Heart left ventricle (tissue), 16 donors: ENCODE measurements around the gene BCR. TPM values are rescaled to one million over a fixed set of nuclear protein-coding genes. Genes with fewer than 3 reads are reported as not detected.

Experiments
- ATAC-seq, 4 donors: fragments of 200-7000 bp; cut with Tn5 transposase; one replicate each; pipeline ENCODE4 v1.9.1; 2020 to 2022; ENCODE audit warnings: moderate library complexity in 4 of 4, mild to moderate bottlenecking in 3 of 4, moderate number of reproducible peaks in 1 of 4
- DNase-seq, 5 donors: peaks; one replicate each; pipeline ENCODE4 v3.0.0-alpha.2; 2020
- H3K27ac ChIP-seq, 12 donors: fragments of 200-600 bp; sonication (generic) in 4 of 12; one replicate each; pipeline versions ENCODE4 v1.5.0 to v1.8.0; 2016 to 2022; ENCODE audit warnings: mild to moderate bottlenecking in 2 of 12
- H3K27me3 ChIP-seq, 9 donors: fragments of 200-600 bp; sonication (generic) in 2 of 9; one replicate each; pipeline versions ENCODE4 v1.5.1 to v1.8.0; 2016 to 2022; ENCODE audit warnings: mild to moderate bottlenecking in 3 of 9
- H3K36me3 ChIP-seq, 9 donors: fragments of 200-600 bp; sonication (generic) in 2 of 9; one replicate each; pipeline versions ENCODE4 v1.5.0 to v1.8.0; 2018 to 2022; ENCODE audit warnings: mild to moderate bottlenecking in 2 of 9
- H3K4me1 ChIP-seq, 12 donors: fragments of 200-600 bp; sonication (generic) in 4 of 12; one replicate each; pipeline versions ENCODE4 v1.5.0 to v1.8.0; 2016 to 2022; ENCODE audit warnings: mild to moderate bottlenecking in 3 of 12
- H3K4me3 ChIP-seq, 12 donors: fragments of 200-600 bp; sonication (generic) in 4 of 12; one replicate each; pipeline versions ENCODE4 v1.5.0 to v1.8.0; 2017 to 2022; ENCODE audit warnings: mild to moderate bottlenecking in 9 of 12, moderate library complexity in 4 of 12
- H3K9me3 ChIP-seq, 12 donors: fragments of 200-600 bp; sonication (generic) in 4 of 12; one replicate each; pipeline versions ENCODE4 v1.5.0 to v1.8.0; 2016 to 2022; ENCODE audit warnings: mild to moderate bottlenecking in 1 of 12
- POLR2A ChIP-seq, 2 donors: fragments of 450-650 bp; IDR thresholded peaks; one replicate each; pipeline ENCODE4 v1.6.1; 2017; ENCODE audit warnings: antibody characterized with exemption in 2 of 2, mild to moderate bottlenecking in 2 of 2, moderate library complexity in 2 of 2
- WGBS, 4 donors: extraction: QIAGEN DNeasy Blood & Tissue Kit in 2 of 4; methylation state at CpG; one replicate each; pipeline versions ENCODE4 v1.1.5 to v1.1.7; 2013 to 2018; 5-methylcytosine and 5-hydroxymethylcytosine counted together
- intact Hi-C, 10 donors: fragments of 100-400 bp; cut with DNase I; formaldehyde crosslinking; loops; one replicate each; pipeline versions ENCODE4 v1.11.1 to v1.14.2; 2022
- polyA plus RNA-seq, 2 donors: library from polyadenylated mRNA; stranded (reverse); fragments of 200-250 nt; gene quantifications; one replicate each; pipeline ENCODE4 v1.2.3, GENCODE V29; 2013
- total RNA-seq, 9 donors: library from RNA; depleted of rRNA in 2 of 9; stranded (reverse); fragments of >200 nt in 2 of 9; fragmentation: NEBNext Ultra II Directional in 3 of 9; extraction: Animal tissue kit (Norgen Biotek cat#: 25700) in 3 of 9; gene quantifications; one replicate each; pipeline versions ENCODE4 v1.1.0 to v1.2.4, GENCODE V29; 2016 to 2023
- TF ChIP-seq, protein P1 (sequence below), 12 donors: fragments of 200-600 bp; sonication (generic) in 4 of 12; IDR thresholded peaks; one replicate each; pipeline versions ENCODE4 v1.5.0 to v1.8.0; 2018 to 2022; ENCODE audit warnings: antibody characterized with exemption in 12 of 12, mild to moderate bottlenecking in 5 of 12
- donor health status: ischemic (EF 13 %, LVEDD 7.1; RV severe dilation, severe dysfunction).
- donor health status: healthy with polysubstance abuse.
- donor health status: DM: no; HTN: yes; CAD: no.
- donor health status: DM: no; HTN: no; CAD: no.
- donor health status: ischemic (EF 25% LVEDD 6.9; RV normal size, moderate dysfunction).
- donor health status: ischemic (EF 25% LVEDD 5.7; RV mildly dilated, moderate dysfunction).
- donor health status: healthy.
- donor health status: DM: yes; HTN: yes; CAD: no.
- donor health status: ischemic (EF 35%, LVEDD 5.7; RV mildly dilated, moderate dysfunction).
- donor health status: nonischemic (EF 11% LVEDD 7.7; RV severe dilation, severe dysfunction).
- donor health status: DM: yes; HTN: yes; CAD: no.
- donor health status: PGD.
- donor health status: ischemic (EF 29% LVEDD 5.4; RV normal size, mild dysfunction).
- donor health status: nonischemic (EF 23%, LVEDD 6.1; RV moderate dilation, normal function).

BCR gene
- total and polyA plus RNA-seq, 11 donors, result 12.6 to 51.1 (median 28.7) TPM

DNA sequence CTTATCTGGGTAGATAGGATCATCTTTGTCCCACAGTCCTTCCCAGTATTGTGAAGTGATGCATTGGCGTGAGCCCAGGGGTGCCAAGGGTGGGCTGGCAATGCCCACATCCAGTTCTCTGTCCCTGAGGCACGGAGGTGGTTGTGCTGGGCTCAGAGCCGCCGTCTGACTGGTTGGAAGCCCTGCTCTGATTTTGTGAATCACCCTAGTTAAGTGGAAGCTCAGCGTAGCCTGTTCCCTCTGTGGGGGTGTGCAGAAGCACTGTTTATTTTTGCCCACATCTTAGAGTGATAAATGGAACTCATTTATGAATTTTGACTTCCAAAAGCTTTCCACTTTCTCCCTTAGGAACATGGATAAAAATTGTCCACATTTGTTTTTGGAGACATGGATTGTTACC, 13.6 kb downstream of the BCR start:
- intact Hi-C loops, result loop anchor here in 1 of 10 donors (10.0 kb wide), 1 partner anchor 491 kb away; no protein-coding TSS in a partner anchor
- H3K4me3 ChIP-seq, result no peak overlapping the region
- H3K4me1 ChIP-seq, result peaks cover 0 to 64% (median 18%) of the 10 kb centered on the region in 12 donors
- WGBS, 4 donors, result 71 to 92% (median 75%) methylated on average over 5 of the region's 5 CpGs
- H3K9me3 ChIP-seq, result no peaks in the 10 kb centered on the region
- no peak overlapping the region for H3K27ac ChIP-seq
- peak in 2 of 4 donors; percentile 13 to 42 for ATAC-seq
- TF ChIP-seq, protein P1, sequence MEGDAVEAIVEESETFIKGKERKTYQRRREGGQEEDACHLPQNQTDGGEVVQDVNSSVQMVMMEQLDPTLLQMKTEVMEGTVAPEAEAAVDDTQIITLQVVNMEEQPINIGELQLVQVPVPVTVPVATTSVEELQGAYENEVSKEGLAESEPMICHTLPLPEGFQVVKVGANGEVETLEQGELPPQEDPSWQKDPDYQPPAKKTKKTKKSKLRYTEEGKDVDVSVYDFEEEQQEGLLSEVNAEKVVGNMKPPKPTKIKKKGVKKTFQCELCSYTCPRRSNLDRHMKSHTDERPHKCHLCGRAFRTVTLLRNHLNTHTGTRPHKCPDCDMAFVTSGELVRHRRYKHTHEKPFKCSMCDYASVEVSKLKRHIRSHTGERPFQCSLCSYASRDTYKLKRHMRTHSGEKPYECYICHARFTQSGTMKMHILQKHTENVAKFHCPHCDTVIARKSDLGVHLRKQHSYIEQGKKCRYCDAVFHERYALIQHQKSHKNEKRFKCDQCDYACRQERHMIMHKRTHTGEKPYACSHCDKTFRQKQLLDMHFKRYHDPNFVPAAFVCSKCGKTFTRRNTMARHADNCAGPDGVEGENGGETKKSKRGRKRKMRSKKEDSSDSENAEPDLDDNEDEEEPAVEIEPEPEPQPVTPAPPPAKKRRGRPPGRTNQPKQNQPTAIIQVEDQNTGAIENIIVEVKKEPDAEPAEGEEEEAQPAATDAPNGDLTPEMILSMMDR (IDR thresholded peaks at IDR 0.05), result no peak
- no peak for TF ChIP-seq POLR2A (IDR thresholded peaks at IDR 0.05)
- peaks cover 0 to 12% (median 0%) of the 10 kb centered on the region in 9 donors for H3K36me3 ChIP-seq
- no peak for DNase-seq
- H3K27me3 ChIP-seq, result no peaks in the 10 kb centered on the region

DNA sequence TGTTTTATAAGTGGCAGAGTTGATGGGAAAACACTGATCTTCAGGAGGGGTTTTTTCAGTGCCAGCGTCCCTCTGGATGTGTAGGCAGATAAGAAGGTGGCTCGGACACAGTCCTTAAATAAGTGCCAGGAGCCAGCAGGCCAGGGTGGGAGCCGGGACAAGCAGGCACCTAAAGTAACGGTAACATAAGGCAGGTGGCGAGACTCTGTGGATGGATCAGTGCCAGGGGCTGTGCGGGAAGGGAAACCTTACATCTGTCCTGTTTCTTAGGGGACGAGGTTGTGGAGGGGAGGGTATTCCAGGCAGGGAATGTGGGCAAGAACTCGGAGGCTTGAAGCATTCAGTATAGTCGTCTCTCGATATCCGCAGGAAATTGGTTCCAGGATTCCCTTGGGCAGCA, 15.9 kb downstream of the BCR start:
- 55 to 69% (median 58%) methylated on average over 11 of the region's 11 CpGs for WGBS, 4 donors
- H3K27ac ChIP-seq, result no peak overlapping the region
- DNase-seq (peak in 1 of 5 donors; percentile 30), ATAC-seq (no peak)
- intact Hi-C loops, result loop anchor here in 2 of 10 donors (2.0 to 10.0 kb wide), 2 partner anchors 21 to 489 kb away; no protein-coding TSS in a partner anchor
- peaks cover 0 to 58% (median 22%) of the 10 kb centered on the region in 12 donors for H3K4me1 ChIP-seq
- H3K27me3 ChIP-seq, result no peaks in the 10 kb centered on the region
- no peak overlapping the region for H3K4me3 ChIP-seq
- TF ChIP-seq POLR2A (IDR thresholded peaks at IDR 0.05), result no peak
- TF ChIP-seq, protein P1 (IDR thresholded peaks at IDR 0.05), result no peak
- H3K9me3 ChIP-seq, result no peaks in the 10 kb centered on the region
- H3K36me3 ChIP-seq, result peaks cover 0 to 16% (median 0%) of the 10 kb centered on the region in 9 donors

DNA sequence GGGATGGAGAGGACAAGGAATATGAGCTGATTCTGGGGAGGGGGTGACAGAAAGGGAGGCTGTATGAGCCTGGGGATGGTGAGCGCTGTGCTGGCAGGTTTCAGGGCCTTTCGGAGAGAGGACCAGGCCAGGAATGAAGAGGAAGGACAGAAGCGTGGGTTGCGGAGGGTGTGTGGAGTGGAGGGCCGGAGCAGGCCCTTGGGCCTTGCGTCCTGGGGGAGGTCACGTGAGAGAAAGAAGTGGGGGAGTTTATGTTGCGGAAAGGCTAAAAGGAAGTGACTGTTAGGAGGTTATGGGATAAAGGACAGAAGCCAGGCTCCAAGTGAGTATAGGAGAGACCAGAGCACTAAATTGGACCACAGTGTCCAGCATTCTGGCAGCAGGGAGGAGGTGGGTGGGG, 17.5 kb downstream of the BCR start:
- Histone ChIP-seq H3K27ac (peak overlapping the region in 3 of 12 donors; percentile 34 to 42 (median 34)), H3K27me3 (no peaks in the 10 kb centered on the region), H3K9me3 (no peaks in the 10 kb centered on the region), H3K4me3 (no peak overlapping the region), H3K4me1 (peaks cover 0 to 44% (median 22%) of the 10 kb centered on the region in 12 donors), H3K36me3 (peaks cover 0 to 6% (median 0%) of the 10 kb centered on the region in 9 donors)
- WGBS, 4 donors, result 59 to 73% (median 69%) methylated on average over 8 of the region's 8 CpGs
- intact Hi-C loops, result loop anchor here in 2 of 10 donors (2.0 to 10.0 kb wide), 2 partner anchors 19 to 487 kb away; no protein-coding TSS in a partner anchor
- TF ChIP-seq, protein P1 (IDR thresholded peaks at IDR 0.05), result no peak
- no peak for TF ChIP-seq POLR2A (IDR thresholded peaks at IDR 0.05)
- ATAC-seq (peak in 2 of 4 donors; percentile 30 to 80), DNase-seq (peak in 1 of 5 donors; percentile 20)

DNA sequence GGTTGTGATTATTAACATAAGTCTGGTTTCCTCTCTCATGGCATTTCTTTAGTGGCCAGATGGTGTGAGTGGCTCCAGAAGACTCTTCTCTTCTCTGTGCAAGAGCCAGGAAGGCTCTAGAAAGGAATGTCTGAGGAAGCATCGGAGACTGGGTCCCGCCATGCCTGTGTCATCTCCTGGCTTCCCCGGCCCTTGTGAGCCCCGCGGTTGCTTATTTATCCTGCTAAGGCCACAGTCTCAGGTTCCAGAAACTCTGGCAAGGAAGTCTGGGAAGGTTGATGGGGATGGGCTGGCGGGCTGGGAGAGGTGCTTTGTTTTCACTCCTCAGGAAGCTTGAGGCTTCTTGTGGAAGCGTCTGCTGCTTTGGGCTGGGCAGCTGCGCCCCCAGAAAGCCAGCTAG, 18.9 kb downstream of the BCR start:
- peak overlapping the region in 2 of 12 donors; percentile 39 to 45 for H3K27ac ChIP-seq
- H3K4me1 ChIP-seq, result peaks cover 0 to 46% (median 26%) of the 10 kb centered on the region in 12 donors
- intact Hi-C loops, result loop anchor here in 1 of 10 donors (10.0 kb wide), 1 partner anchor 486 kb away; no protein-coding TSS in a partner anchor
- H3K27me3 ChIP-seq, result no peaks in the 10 kb centered on the region
- WGBS, 4 donors, result 58 to 71% (median 63%) methylated on average over 8 of the region's 8 CpGs
- no peak overlapping the region for H3K4me3 ChIP-seq
- DNase-seq (peak in 1 of 5 donors; percentile 51), ATAC-seq (peak in 1 of 4 donors; percentile 41)
- no peaks in the 10 kb centered on the region for H3K9me3 ChIP-seq
- H3K36me3 ChIP-seq, result peaks cover 0 to 15% (median 0%) of the 10 kb centered on the region in 9 donors
- TF ChIP-seq, protein P1 (IDR thresholded peaks at IDR 0.05), result no peak
- TF ChIP-seq POLR2A (IDR thresholded peaks at IDR 0.05), result no peak
